Hematopoietic multipotent progenitor cell treated with erythropoietin and hydrocortisone succinate and interleukin-3 and kit ligand, for 15 days (in vitro differentiated cells): ENCODE measurements around the gene KDM8.
A peak's percentile ranks its signal among the peaks of the same experiment; 100 is the strongest.

Experiments used
- DNase-seq: peaks from one replicate; pipeline ENCODE4 v3.0.0-alpha.2; 2015; ENCODE audit warnings: low spot score

KDM8 gene

GRCh38 chr16:27203507-27204311, at the start of gene KDM8:
Gene KDM8 (plus strand): TSS chr16:27203526. CDS start chr16:27210124, 6,598 bp downstream.
- peak; percentile 100 for DNase-seq

- peak; percentile 62 for DNase-seq
These were observed 48.4 kb upstream of the KDM8 start for GRCh38 chr16:27154705-27155521.

GRCh38 chr16:27156579-27156978, 46.7 kb upstream of the KDM8 start:
- DNase-seq: no peak

- DNase-seq: no peak
These were observed 41.9 kb upstream of the KDM8 start for GRCh38 chr16:27161398-27161797.

DNA sequence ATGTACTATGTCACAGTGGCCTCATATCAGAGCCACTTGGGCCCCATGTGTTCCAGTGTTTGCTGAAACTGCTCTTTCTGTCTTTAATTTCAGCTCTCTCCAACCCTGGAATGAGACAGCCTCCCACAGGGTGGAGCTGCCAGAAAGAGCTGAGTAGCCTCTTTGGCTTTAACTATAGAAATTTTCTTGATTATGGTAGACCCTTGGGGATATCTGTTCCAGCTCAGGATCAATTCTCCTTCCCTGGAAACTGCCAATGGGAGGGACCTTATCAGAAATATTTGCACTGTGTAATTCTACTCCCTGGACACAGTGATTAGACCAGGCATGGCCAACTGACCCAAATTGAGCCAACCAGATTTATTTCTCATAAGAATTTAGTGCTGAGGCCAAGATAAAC, 39.0 kb upstream of the KDM8 start:
- DNase-seq: no peak

DNA sequence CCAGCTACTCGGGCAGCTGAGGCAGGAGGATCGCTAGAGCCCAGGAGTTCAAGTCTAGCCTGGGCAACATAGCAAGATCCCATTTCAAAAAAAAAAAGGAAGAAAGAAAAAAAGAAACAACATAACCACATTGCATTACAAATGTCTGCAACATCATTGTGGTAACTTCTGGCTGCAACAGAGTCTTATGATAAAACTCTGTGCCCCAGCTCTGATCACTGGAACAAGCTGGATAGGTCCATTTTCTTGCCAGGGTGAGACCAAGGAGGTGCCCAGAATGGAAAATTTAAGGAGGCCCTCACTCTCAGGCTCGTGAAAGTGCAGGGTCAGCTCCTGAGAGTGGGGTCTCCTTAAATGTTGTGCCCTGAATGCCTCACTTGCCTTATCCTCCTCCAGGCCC, 37.8 kb upstream of the KDM8 start:
- DNase-seq: no peak

GRCh38 chr16:27168790-27169189, 34.5 kb upstream of the KDM8 start:
- no peak for DNase-seq

DNA sequence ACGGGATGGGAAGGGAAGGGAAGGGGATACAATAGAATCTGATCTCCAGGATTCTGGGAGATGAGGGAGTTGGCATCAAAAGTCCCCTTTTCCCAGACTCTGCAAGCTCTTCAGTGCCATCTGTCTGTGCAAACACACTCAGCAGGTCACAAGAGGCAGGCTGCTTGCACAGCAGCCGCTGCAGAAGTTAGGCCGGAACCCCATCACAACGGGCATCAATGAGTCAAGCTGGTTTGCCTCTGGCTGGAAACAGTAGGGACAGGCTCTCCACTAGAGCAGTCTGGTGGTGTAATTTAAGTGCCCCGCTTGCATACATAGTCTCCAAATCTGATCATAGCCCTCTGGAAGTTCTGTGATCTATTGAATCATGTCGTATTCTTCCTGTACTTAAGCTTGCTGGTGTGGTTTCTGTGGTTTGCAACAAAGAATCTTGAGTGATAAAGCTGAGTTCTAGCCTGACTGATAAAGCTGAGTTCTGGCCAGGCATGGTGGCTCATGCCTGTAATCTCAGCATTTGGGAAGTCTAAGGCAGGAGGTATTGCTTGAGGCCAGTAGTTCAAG, 33.7 kb upstream of the KDM8 start:
- DNase-seq: no peak

- DNase-seq: no peak
These were observed 31.7 kb upstream of the KDM8 start for GRCh38 chr16:27171584-27171983.

DNA sequence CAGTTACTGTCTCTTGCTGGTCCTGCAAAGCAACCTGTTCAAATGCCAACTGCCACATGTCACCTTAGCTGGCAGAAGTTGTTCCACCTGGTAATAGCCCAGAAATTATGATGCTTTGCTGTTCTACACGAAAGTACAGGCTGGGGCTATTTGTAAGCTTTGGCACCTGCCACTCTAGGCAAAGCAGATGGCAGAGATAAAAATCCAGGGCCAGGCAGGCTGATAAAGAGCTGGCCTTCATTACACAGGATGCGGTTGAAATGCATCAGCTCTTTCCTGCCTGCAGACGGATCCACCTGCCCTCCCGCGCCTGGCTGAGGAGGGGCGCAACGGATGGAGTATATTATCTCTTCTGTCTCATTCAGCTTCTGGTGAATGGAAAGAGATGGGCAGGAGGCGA, 29.3 kb upstream of the KDM8 start:
- DNase-seq: no peak

- no peak for DNase-seq
These were observed 28.5 kb upstream of the KDM8 start for GRCh38 chr16:27174798-27175197.

DNA sequence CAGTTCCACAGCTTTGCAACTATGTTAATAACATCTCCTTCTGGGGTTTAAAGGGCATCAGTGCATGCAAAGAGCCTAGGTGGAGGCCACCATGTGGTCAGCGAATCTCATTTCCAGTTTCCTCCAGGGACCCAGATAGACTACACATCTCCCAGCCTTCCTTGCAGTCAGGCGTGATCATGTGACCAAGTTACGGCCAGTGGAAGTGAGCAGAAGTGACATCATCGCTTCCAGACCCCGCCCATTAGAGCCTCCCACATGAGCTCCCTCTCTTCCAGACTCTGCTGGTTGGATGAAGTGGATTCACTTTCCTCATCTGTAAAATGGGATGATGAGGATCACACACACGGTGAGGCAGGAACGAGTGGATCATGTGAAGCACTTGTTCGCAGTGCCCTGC, 27.4 kb upstream of the KDM8 start:
- DNase-seq: no peak

GRCh38 chr16:27177031-27177774, 26.1 kb upstream of the KDM8 start:
- no peak for DNase-seq

GRCh38 chr16:27179500-27180072, 23.7 kb upstream of the KDM8 start:
- peak; percentile 75 for DNase-seq

- no peak for DNase-seq
These were observed 22.1 kb upstream of the KDM8 start for GRCh38 chr16:27181019-27181790.

- DNase-seq: no peak
These were observed 20.4 kb upstream of the KDM8 start for GRCh38 chr16:27182906-27183405.

DNA sequence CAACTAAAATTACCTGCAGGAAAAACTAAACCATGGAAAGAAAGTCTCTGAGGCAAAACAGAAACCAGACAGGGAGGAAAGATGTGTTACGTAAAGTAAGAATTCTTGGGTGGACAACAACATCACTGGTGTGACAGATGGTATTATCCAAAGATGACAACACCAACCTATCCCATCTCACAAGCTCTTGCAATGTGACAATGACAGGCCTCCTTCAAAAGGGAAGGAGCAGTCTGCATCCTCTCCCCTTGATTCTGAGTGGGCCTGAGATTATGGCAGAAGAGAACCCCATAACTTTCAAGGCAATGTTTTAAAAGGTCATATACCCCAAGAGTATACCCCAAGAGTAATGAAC, 17.6 kb upstream of the KDM8 start:
- DNase-seq: no peak

- no peak for DNase-seq
These were observed 14.7 kb upstream of the KDM8 start for GRCh38 chr16:27188633-27189032.

- DNase-seq: no peak
These were observed 13.9 kb upstream of the KDM8 start for GRCh38 chr16:27189335-27189972.

DNA sequence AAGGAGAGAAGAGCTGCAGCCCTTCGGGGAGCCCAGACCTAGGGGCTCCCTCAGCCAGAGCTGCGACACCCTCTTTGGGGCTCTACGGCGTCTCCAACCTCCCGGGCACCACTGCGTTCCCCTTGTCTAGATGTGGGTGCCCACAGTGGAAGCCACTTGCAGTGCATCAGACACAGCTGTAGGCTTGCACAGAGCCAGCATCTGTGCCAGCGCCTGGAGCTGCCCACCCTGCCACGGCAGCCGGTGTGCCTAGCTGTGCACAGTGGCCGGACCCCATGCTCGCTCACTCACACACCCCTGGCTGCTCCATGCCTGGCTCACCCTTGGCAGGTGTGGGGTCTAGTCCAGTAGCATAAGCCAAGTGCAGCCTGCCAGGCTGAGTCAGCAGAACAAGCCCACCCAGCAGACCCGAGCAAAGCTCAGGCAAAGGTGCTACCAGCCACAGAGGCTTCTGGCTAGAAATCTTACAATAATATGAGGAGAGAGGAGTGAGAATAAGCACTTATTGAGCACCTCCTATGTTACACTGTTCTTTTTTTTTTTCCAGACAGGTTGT, 12.9 kb upstream of the KDM8 start:
- no peak for DNase-seq
